Gastrocnemius medialis (tissue), 4 donors: ENCODE results near the gene C20orf204.

ENCODE experiments used
- POLR2A ChIP-seq, 2 donors: fragments of 450-650 bp; IDR thresholded peaks; one replicate each; pipeline ENCODE4 v1.6.1; 2017; ENCODE audit warnings: antibody characterized with exemption in 2 of 2, mild to moderate bottlenecking in 2 of 2, moderate library complexity in 2 of 2
- TF ChIP-seq, protein P1 (sequence below), 5 experiments: fragments of 450-650 bp in 3 of 5; fragments of 200-600 bp in 2 of 5; sonication (generic) in 2 of 5; IDR thresholded peaks in 4 of 5; conservative IDR thresholded peaks in 1 of 5; 1 replicate in 4 of 5; 2 replicates in 1 of 5; pipeline ENCODE4 v1.5.1; 2016 to 2019; ENCODE audit warnings: antibody characterized with exemption in 5 of 5, mild to moderate bottlenecking in 3 of 5, moderate library complexity in 3 of 5

DNA sequence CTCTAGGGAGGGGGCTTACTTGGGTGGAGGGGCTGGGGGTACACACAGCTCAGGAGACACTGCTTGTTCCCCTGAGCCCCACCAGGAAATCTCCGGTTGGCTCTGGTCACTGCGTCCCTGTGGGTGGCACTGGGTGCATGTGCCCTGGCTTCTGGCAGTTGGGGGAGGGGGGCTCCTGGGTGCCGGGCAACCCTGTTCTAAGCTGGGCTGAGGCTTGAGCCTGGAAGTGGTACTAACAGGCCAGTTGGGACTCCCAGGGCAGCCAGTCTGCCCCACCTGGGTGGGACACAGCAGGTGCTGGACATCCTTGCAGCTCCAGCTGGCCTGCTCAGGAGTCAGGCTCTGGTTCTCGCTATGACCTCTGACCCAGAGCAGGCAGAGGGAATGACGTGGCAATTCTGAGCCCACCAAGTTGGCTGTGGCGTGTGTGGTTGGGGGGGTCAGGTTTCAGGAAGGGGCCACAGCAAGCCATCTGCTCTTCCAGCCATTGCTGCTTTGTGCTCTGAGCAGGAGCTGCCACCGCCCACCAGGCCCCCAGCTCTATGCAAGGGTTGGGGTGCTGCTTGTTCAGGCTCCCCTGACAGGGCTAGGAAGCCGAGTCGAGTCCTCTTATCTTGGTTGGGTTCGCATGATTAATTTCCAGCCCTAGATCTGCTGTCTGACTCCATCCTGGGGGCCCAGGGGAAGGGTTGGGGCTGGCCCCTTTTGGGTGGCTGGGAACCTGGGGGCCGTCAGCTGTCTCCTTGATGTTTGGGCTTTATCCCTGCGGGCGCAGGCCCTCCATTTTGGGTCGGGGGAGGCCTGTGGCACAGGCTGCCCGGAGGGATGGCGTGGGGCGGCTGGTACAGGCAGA is 590 bp downstream of the C20orf204 start:
- TF ChIP-seq, protein P1, sequence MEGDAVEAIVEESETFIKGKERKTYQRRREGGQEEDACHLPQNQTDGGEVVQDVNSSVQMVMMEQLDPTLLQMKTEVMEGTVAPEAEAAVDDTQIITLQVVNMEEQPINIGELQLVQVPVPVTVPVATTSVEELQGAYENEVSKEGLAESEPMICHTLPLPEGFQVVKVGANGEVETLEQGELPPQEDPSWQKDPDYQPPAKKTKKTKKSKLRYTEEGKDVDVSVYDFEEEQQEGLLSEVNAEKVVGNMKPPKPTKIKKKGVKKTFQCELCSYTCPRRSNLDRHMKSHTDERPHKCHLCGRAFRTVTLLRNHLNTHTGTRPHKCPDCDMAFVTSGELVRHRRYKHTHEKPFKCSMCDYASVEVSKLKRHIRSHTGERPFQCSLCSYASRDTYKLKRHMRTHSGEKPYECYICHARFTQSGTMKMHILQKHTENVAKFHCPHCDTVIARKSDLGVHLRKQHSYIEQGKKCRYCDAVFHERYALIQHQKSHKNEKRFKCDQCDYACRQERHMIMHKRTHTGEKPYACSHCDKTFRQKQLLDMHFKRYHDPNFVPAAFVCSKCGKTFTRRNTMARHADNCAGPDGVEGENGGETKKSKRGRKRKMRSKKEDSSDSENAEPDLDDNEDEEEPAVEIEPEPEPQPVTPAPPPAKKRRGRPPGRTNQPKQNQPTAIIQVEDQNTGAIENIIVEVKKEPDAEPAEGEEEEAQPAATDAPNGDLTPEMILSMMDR (IDR thresholded peaks at IDR 0.05 in 4 of 5, conservative IDR thresholded peaks at IDR 0.05 in 1 of 5) = no peak
- no peak for TF ChIP-seq POLR2A (IDR thresholded peaks at IDR 0.05)
